ENCODE data around the gene MAML2. TPM values are rescaled to one million over a fixed set of nuclear protein-coding genes. Genes with fewer than 3 reads are reported as not detected.

Gene MAML2
- total and polyA plus RNA-seq, 7 donors: 2.8 to 20.7 (median 11.8) TPM

- TF ChIP-seq POLR2A (IDR thresholded peaks at IDR 0.05): no peak
- TF ChIP-seq POLR2AphosphoS5 (IDR thresholded peaks at IDR 0.05): no peak
- TF ChIP-seq CTCF (IDR thresholded peaks at IDR 0.05): no peak
- no peak for TF ChIP-seq EP300 (IDR thresholded peaks at IDR 0.05)
- Histone ChIP-seq H3K4me3 (no peak overlapping the region), H3K9me3 (no peaks in the 10 kb centered on the region), H3K27ac (no peak overlapping the region), H3K27me3 (no peaks in the 10 kb centered on the region), H3K36me3 (no peaks in the 10 kb centered on the region), H3K4me1 (peaks cover 0 to 19% (median 14%) of the 10 kb centered on the region in 4 donors)
- no peak for DNase-seq
- 93% methylated on average over 4 of the region's 4 CpGs for WGBS, 2 donors
- intact Hi-C loops (cut with DNase I): no loop called here
Measured at GRCh38 chr11:96150609-96151008, 192.4 kb downstream of the MAML2 start.

GRCh38 chr11:96149743-96150555, 193.0 kb downstream of the MAML2 start:
- intact Hi-C loops (cut with DNase I): no loop called here
- no peak for DNase-seq
- no peaks in the 10 kb centered on the region for H3K36me3 ChIP-seq
- no peak overlapping the region for H3K27ac ChIP-seq
- WGBS, 2 donors: 86 to 90% methylated on average over 7 of the region's 7 CpGs
- H3K27me3 ChIP-seq: no peaks in the 10 kb centered on the region
- H3K4me3 ChIP-seq: no peak overlapping the region
- H3K9me3 ChIP-seq: no peaks in the 10 kb centered on the region
- peaks cover 0 to 19% (median 12%) of the 10 kb centered on the region in 4 donors for H3K4me1 ChIP-seq
- TF ChIP-seq POLR2A (IDR thresholded peaks at IDR 0.05) (no peak), EP300 (IDR thresholded peaks at IDR 0.05) (no peak), POLR2AphosphoS5 (IDR thresholded peaks at IDR 0.05) (no peak), CTCF (IDR thresholded peaks at IDR 0.05) (no peak)

GRCh38 chr11:96147906-96148486, 195.0 kb downstream of the MAML2 start:
- intact Hi-C loops (cut with DNase I): no loop called here
- no peak for DNase-seq
- Histone ChIP-seq H3K27ac (no peak overlapping the region), H3K4me3 (no peak overlapping the region), H3K36me3 (no peaks in the 10 kb centered on the region), H3K27me3 (no peaks in the 10 kb centered on the region), H3K9me3 (no peaks in the 10 kb centered on the region), H3K4me1 (peaks cover 0 to 22% (median 6%) of the 10 kb centered on the region in 4 donors)
- TF ChIP-seq EP300 (IDR thresholded peaks at IDR 0.05) (no peak), CTCF (IDR thresholded peaks at IDR 0.05) (no peak), POLR2A (IDR thresholded peaks at IDR 0.05) (no peak), POLR2AphosphoS5 (IDR thresholded peaks at IDR 0.05) (no peak)
- WGBS, 2 donors: 95 to 96% methylated on average over 6 of the region's 6 CpGs

- Histone ChIP-seq H3K4me1 (peaks cover 0 to 22% (median 6%) of the 10 kb centered on the region in 4 donors), H3K27ac (no peak overlapping the region), H3K9me3 (no peaks in the 10 kb centered on the region), H3K36me3 (no peaks in the 10 kb centered on the region), H3K4me3 (no peak overlapping the region), H3K27me3 (no peaks in the 10 kb centered on the region)
- intact Hi-C loops (cut with DNase I): no loop called here
- 90 to 91% methylated on average over 2 of the region's 2 CpGs for WGBS, 2 donors
- TF ChIP-seq POLR2A (IDR thresholded peaks at IDR 0.05) (no peak), POLR2AphosphoS5 (IDR thresholded peaks at IDR 0.05) (no peak), EP300 (IDR thresholded peaks at IDR 0.05) (no peak), CTCF (IDR thresholded peaks at IDR 0.05) (no peak)
- DNase-seq: no peak
Measured at GRCh38 chr11:96147186-96147585, 195.8 kb downstream of the MAML2 start.
